WI38 (cell line): ENCODE measurements around the gene UNC79.
"Not testable (repeated sequence)": the region's sequence is repeated elsewhere in the genome, so short reads cannot be mapped to it uniquely, and the experiment has no call there.

Source experiments
- H3K4me3 ChIP-seq: 2 replicates; pipeline ENCODE4 v1.5.1; 2011; ENCODE audit warnings: low read depth, mild to moderate bottlenecking, control low read depth, low read length
- CTCF ChIP-seq: IDR thresholded peaks from 2 replicates; pipeline ENCODE4 v1.5.1; 2012; ENCODE audit warnings: low read depth, mild to moderate bottlenecking, control low read depth, low read length

Gene UNC79

DNA sequence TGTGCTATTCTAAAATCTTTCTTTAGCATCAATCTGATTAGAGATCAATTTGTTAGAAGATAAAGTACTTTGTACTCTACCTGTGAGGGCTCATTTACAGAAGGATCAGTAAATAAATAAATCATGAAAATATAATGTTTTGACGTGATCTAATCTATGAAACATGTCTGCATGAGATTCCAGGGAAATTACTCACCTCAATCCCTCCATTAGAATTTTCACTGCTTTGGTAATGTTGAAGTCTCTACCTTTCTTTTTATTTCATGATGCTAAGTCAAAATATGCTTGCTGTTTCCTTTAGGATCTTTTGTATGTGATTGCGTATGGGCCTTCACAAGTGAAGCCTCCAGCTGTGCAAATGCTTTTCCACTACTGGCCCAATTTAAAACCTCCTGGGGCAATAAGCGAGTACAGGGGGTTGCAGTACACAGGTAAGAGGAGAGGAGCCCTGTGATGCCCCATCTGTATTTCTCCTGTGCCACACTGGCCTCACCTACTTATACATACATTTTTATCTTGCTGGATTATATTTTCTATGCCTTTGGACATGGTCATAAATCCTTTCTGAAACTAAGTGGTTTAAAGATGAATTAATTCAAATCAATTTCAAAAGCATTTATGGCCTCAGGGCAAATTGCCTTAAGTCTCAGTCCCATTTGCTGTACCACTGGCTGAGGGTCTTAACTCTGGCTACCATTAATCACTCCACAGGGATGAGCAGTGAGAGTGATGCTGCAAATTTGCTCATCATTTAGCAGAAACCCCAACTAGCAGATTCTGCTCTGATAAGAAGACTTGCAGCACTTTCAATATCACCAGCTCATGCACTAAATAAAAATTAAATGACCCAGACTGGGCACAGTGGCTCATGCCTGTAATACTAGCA, 66.4 kb downstream of the UNC79 start:
- no peak for TF ChIP-seq CTCF
- no peak overlapping the region for H3K4me3 ChIP-seq

- no peak overlapping the region for H3K4me3 ChIP-seq
- no peak for TF ChIP-seq CTCF
These were observed 79.3 kb downstream of the UNC79 start for GRCh38 chr14:93510056-93510455.

- no peak for TF ChIP-seq CTCF
These were observed 80.3 kb downstream of the UNC79 start for GRCh38 chr14:93511001-93511400.

DNA sequence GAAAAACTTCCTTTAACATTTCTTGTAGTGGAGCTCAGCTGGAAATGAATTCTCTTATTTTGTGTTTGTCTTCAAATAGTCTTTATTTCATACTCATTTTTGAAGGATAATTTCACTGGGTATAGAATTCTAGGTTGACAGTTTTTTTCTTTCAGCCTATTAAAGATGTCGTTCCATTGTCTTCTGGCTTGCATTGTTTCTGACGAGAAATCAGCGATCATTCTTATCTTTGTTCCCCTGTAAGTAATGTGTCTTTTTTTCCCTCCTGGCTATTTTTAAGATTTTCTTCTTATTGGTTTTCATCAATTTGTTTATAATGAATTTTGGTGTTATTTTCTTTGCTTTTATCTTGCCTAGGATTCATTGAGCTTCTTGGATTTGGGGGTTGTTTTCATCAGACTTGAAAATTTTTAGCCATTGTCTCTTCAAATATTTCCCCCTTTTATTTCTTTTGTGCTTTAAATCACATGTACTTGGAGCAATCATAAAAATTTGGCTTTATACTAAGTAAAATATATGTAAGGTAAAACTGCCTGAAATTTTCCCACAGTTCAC, 89.4 kb downstream of the UNC79 start:
- H3K4me3 ChIP-seq, result no peak overlapping the region
- no peak for TF ChIP-seq CTCF

More at GRCh38 chr14:93511001-93511400, 80.3 kb downstream of the UNC79 start:
- no peak overlapping the region for H3K4me3 ChIP-seq

- TF ChIP-seq CTCF, result no peak
- H3K4me3 ChIP-seq, result no peak overlapping the region
These were observed 91.5 kb downstream of the UNC79 start for GRCh38 chr14:93522221-93522620.

DNA sequence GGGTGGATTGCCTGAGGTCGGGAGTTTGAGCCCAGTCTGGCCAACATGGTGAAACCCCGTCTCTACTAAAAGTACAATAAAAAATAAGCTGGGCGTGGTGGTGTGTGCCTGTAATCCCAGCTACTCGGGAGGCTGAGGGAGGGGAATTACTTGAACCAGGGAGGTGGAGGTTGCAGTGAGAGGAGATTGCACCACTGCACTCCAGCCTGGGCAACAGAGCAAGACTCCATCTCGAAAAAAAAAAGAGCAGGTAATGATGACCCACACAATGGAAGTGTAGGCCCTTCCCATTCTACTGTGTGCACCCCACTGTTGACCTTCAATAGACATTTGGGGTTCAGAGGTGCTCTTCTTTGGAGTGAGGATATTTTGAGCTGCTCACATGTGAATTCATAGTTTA, 94.5 kb downstream of the UNC79 start:
- not testable (repeated sequence) for H3K4me3 ChIP-seq

DNA sequence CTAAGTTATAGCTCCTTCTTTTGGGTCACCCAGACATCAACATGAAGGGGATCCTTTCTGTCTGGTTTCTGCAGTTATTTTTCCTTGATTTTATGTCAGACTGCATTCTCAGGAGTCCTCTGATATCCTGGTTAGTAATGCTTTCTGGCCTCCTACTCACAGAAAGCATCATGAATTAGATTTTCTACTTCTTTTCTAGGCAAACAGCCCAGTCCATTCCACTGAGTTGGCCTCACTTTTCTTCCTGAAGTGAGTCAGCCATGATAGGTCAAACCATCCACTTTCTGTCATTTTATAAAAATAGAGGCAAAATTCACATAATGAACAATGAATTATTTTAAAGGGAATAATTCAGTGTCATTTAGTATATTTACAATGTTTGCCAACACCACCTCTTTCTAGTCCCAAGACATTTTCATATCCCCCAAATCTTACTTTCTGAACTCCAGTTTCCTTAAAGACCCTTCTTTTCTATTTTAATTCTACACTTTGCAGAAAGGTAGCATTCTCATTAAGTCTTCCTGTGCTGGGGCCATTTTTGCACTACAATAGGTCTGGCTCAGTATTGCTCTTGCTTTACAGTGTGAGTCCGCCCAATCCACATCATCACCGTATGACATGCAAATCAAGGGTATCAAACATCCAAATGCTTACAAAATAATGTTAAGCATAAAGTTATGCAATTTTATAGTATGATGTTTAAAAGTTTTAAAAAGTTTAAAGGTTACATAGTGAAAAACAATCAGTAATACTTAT, 95.1 kb downstream of the UNC79 start:
- no peak for TF ChIP-seq CTCF
- H3K4me3 ChIP-seq, result no peak overlapping the region
